B cell (primary cell): ENCODE results near the gene PTPN14.

ENCODE experiments used
- CTCF ChIP-seq: fragments of 200-600 bp; IDR thresholded peaks from one replicate; pipeline ENCODE4 v1.8.0; 2022; ENCODE audit warnings: antibody characterized with exemption, mild to moderate bottlenecking
- EZH2 ChIP-seq: IDR thresholded peaks from 2 replicates; pipeline ENCODE4 v1.6.1; 2012; ENCODE audit warnings: borderline replicate concordance, low read depth, mild to moderate bottlenecking, moderate library complexity, low read length; ENCODE audit not compliant: insufficient read depth, poor library complexity, severe bottlenecking

DNA sequence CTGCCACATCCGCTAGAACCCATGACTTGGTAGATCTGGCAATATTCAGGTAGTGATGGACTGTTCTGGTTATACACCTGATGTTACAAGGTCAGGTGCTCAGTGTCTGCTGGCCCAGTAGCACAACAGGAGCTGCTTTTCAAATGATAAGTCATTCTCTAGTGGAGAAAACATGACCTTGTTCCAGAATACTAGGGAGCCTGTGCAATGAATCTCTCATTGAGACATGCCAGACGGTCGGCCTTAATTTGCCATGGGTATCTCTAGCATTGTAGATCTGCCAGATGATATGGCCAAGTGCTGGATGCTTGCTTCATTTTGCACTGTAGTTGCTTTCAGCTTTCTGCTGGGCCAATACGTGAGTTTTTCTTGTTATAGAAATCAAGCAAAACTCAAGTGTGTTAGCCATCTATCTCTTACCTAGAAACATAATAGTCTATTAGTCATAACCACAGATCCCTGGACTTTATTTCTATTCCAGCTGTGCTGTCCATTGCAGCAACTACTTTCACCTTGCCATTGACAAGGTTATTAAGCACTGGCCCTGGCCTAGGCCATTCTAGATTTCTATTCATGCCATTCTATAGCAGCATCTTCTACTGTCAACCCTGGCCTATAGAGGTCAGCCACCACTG, 37.7 kb upstream of the PTPN14 start:
- no peak for TF ChIP-seq CTCF
- no peak for TF ChIP-seq EZH2
